ENCODE results near the gene CEP170. TPM values are rescaled to one million over a fixed set of nuclear protein-coding genes. Genes with fewer than 3 reads are reported as not detected.
A peak's percentile ranks its signal among the peaks of the same experiment; 100 is the strongest.

CEP170 gene
- polyA plus RNA-seq, 2 of the 4 experiments (the other 2 are of a cell fraction) = 31.0 to 69.6 TPM

DNA sequence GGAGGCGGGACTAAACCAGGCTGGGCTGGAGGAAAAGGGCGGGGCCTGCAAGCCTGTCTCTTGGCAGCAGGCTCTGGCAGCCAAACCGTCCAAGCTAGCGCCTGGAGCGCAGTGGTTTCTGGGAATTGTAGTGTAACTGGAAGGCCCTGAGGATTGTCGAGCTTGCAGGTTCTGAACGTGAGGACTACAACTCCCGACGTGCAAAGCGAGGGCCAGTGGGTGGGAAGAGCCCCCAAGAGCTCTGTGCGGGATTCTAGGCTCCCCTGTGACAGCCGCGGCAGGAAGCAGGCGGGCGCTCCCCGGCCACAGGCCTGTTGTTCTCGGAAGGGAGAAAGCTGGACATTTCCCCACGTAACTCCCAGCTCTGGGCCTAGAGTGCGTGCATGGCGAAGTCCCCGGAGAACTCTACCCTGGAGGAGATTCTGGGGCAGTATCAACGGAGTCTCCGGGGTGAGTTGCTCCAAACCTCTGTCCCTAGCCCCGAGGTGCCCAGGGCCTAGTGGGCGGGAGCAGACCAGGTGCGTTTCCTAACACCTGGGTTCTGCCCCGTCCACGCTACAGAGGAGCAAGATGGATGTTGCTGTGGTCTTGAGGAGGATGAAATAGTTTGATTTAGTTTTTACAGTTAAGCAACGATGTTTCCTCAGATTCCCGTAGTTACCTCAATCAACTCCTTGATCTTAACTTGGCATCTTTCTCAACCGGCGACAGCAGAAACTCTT, 871 bp upstream of the CEP170 start, which contains the start of gene SDCCAG8:
Gene SDCCAG8 (plus strand): TSS at position 251 of the 722 bp plus-strand sequence. CDS start 133 bp downstream, at position 384.
- CTCF ChIA-PET = interaction anchor here (0.7 to 1.1 kb wide), 2 partner anchors 23 to 67 kb away, joined by 3 read pairs; no protein-coding TSS in a partner anchor
- peak; percentile 39 for FAIRE-seq

DNA sequence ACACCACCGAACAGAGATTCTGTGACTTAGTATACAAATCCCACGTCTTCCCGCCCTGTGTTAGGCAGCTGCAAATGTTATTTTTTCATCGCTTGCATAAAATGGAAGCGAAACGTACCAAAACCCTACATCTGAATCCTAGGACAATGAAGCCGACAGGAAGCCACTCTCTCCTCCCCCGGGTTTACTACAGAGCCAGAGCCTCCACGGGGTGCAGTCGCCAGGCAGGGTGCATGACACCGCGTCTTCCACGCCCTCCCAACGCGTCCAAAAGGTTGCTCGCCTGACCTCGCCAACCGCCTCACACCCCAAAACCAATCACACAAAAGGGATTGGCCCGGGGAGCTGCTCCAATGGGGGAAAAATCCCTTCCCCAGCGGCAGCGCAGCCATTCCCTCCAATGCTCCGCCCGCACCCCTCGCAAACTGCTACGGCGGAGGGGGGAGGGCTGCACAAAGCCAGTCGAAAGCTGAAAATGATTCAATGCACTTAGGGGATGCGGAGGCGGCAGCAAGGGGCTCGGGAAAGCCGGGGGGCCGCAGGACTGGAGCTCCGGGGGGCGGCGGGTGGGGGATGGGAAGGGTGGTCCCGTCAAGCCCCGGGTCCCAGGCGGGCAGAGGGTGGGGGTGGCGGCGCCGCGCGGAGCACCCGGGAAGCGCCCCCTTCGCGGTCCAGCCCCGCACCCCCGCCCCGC, 701 bp downstream of the CEP170 start:
- ATAC-seq (peak; percentile 21 to 28), FAIRE-seq (no peak), DNase-seq (ENCODE audit: low read depth in 1 of 2, low spot score in 1 of 2) (peak; percentile 64 to 71)
- ChIA-PET POLR2A (interaction anchor here (1.0 to 2.5 kb wide), 4 partner anchors 11 to 1207 kb away, joined by 3 to 15 read pairs (median 4); partner anchors contain the start of gene CATSPERE), CTCF (interaction anchor here (0.8 to 1.5 kb wide), 2 partner anchors 19 to 24 kb away, joined by 3 to 4 read pairs; no protein-coding TSS in a partner anchor)
- no peaks in the 10 kb centered on the region for H3K9me3 ChIP-seq
- no peak for TF ChIP-seq HOXA7 (CRISPR knock-in tag; IDR thresholded peaks at IDR 0.05)
- TF ChIP-seq, protein P1, sequence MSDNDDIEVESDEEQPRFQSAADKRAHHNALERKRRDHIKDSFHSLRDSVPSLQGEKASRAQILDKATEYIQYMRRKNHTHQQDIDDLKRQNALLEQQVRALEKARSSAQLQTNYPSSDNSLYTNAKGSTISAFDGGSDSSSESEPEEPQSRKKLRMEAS (IDR thresholded peaks at IDR 0.05) = peak; percentile 27; the same call in 1 of the 2 replicates
- no peak for TF ChIP-seq HDAC2 (IDR thresholded peaks at IDR 0.05)
- TF ChIP-seq CHD4 (IDR thresholded peaks at IDR 0.05; ENCODE audit: borderline replicate concordance) = no peak
- TF ChIP-seq JUN (IDR thresholded peaks at IDR 0.05) = 0 out of 5 replicates have a peak, but pooled peaks of 1 of the 2 experiments have one; percentile 12
- TF ChIP-seq, protein P2, sequence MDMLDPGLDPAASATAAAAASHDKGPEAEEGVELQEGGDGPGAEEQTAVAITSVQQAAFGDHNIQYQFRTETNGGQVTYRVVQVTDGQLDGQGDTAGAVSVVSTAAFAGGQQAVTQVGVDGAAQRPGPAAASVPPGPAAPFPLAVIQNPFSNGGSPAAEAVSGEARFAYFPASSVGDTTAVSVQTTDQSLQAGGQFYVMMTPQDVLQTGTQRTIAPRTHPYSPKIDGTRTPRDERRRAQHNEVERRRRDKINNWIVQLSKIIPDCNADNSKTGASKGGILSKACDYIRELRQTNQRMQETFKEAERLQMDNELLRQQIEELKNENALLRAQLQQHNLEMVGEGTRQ (IDR thresholded peaks at IDR 0.05) = 0 out of 2 replicates have a peak, but pooled peaks have one; percentile 13
- TF ChIP-seq CEBPB (IDR thresholded peaks at IDR 0.05) = no peak
- TF ChIP-seq, protein P3, sequence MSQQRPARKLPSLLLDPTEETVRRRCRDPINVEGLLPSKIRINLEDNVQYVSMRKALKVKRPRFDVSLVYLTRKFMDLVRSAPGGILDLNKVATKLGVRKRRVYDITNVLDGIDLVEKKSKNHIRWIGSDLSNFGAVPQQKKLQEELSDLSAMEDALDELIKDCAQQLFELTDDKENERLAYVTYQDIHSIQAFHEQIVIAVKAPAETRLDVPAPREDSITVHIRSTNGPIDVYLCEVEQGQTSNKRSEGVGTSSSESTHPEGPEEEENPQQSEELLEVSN (IDR thresholded peaks at IDR 0.05; ENCODE audit: borderline replicate concordance, low read depth) = no peak
- TF ChIP-seq FOXS1 (CRISPR knock-in tag; IDR thresholded peaks at IDR 0.05) = no peak
- TF ChIP-seq, protein P4, sequence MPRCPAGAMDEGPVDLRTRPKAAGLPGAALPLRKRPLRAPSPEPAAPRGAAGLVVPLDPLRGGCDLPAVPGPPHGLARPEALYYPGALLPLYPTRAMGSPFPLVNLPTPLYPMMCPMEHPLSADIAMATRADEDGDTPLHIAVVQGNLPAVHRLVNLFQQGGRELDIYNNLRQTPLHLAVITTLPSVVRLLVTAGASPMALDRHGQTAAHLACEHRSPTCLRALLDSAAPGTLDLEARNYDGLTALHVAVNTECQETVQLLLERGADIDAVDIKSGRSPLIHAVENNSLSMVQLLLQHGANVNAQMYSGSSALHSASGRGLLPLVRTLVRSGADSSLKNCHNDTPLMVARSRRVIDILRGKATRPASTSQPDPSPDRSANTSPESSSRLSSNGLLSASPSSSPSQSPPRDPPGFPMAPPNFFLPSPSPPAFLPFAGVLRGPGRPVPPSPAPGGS (IDR thresholded peaks at IDR 0.05) = no peak
- TF ChIP-seq, protein P5, sequence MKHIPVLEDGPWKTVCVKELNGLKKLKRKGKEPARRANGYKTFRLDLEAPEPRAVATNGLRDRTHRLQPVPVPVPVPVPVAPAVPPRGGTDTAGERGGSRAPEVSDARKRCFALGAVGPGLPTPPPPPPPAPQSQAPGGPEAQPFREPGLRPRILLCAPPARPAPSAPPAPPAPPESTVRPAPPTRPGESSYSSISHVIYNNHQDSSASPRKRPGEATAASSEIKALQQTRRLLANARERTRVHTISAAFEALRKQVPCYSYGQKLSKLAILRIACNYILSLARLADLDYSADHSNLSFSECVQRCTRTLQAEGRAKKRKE (CRISPR knock-in tag; IDR thresholded peaks at IDR 0.05; ENCODE audit: low read depth) = no peak
- no peak for TF ChIP-seq CBX8 (IDR thresholded peaks at IDR 0.05)
- TF ChIP-seq POLR2A (IDR thresholded peaks at IDR 0.05; ENCODE audit: low read length) = peak; percentile 13; the same call in 1 of the 2 replicates
- peaks cover 39% of the 10 kb centered on the region for H3K4me1 ChIP-seq
- under 1% methylated on average over 22 of the region's 50 CpGs for WGBS (ENCODE audit: missing lambda C conversion rate)
- H3K27ac ChIP-seq = peak overlapping the region; percentile 87 to 99
- peak overlapping the region; percentile 93 for H3K4me2 ChIP-seq
- peak overlapping the region; percentile 81 for H3K4me3 ChIP-seq

More for the DNA sequence above, 871 bp upstream of the CEP170 start, which contains the start of gene SDCCAG8:
- H3K4me1 ChIP-seq = peaks cover 32% of the 10 kb centered on the region
- TF ChIP-seq RNF2 (IDR thresholded peaks at IDR 0.05; ENCODE audit: borderline replicate concordance, low read depth) (no peak), JUN (IDR thresholded peaks at IDR 0.05) (peak in 1 of 2 experiments; percentile 46; a peak in 1 of 5 replicates), PHF8 (IDR thresholded peaks at IDR 0.05; ENCODE audit: borderline replicate concordance, low read depth) (peak; percentile 72; the same call in 1 of the 2 replicates), POLR2A (IDR thresholded peaks at IDR 0.05; ENCODE audit: low read length) (peak; percentile 53), HOXB13 (CRISPR knock-in tag; IDR thresholded peaks at IDR 0.05; ENCODE audit: low read depth) (no peak), KDM5A (IDR thresholded peaks at IDR 0.05) (no peak; the same call in 1 of the 2 replicates), RFX5 (IDR thresholded peaks at IDR 0.05) (no peak), MAFK (IDR thresholded peaks at IDR 0.05; ENCODE audit: partially characterized antibody) (peak; percentile 96), MYC (IDR thresholded peaks at IDR 0.05; ENCODE audit: borderline replicate concordance, low read length) (peak; percentile 54; the same call in 1 of the 2 replicates), ZFP36 (IDR thresholded peaks at IDR 0.05; ENCODE audit: borderline replicate concordance, partially characterized antibody) (peak; percentile 40), FOXS1 (CRISPR knock-in tag; IDR thresholded peaks at IDR 0.05) (peak; percentile 16; the same call in 1 of the 2 replicates)
- TF ChIP-seq, protein P1 (IDR thresholded peaks at IDR 0.05) = no peak; the same call in 1 of the 2 replicates
- TF ChIP-seq, protein P4 (IDR thresholded peaks at IDR 0.05) = 0 out of 3 replicates have a peak, but pooled peaks have one; percentile 52
- H3K9me3 ChIP-seq = no peaks in the 10 kb centered on the region
- peak within 1 kb of the TSS; percentile 87 to 99 for H3K27ac ChIP-seq
- WGBS (ENCODE audit: missing lambda C conversion rate) = under 1% methylated on average over 30 of the region's 32 CpGs
- DNase-seq (ENCODE audit: low read depth in 1 of 2, low spot score in 1 of 2) (peak; percentile 86 to 100), ATAC-seq (peak; percentile 84 to 93)
- H3K4me3 ChIP-seq = peak within 1 kb of the TSS; percentile 81
- POLR2A ChIA-PET = interaction anchor here (0.6 to 2.5 kb wide), 14 partner anchors 9 to 1206 kb away, joined by 3 to 15 read pairs (median 4); partner anchors contain the start of gene CATSPERE
- peak within 1 kb of the TSS; percentile 93 for H3K4me2 ChIP-seq
